Naive thymus-derived CD8-positive, alpha-beta T cell (primary cell): ENCODE data around the gene INTS11. TPM values are rescaled to one million over a fixed set of nuclear protein-coding genes. Genes with fewer than 3 reads are reported as not detected.

Experiments used
- ATAC-seq, 2 donors: fragments of 150-1000 bp; cut with Tn5 transposase in 1 of 2; sonication (Bioruptor Pico), chemical (Tn5 transposase) in 1 of 2; 1 replicate in 1 of 2; 2 replicates in 1 of 2; pipeline ENCODE4 v1.10.0; 2021; ENCODE audit warnings: mild to moderate bottlenecking in 2 of 2, moderate library complexity in 2 of 2
- POLR2A ChIA-PET: fragments of 350-600 bp; sonication (Branson Sonifier 250); formaldehyde crosslinking; loops from one replicate; lab custom pipeline; 2021; ENCODE audit warnings: antibody characterized with exemption; lab: Charles Lee
- DNase-seq, 10 donors: peaks; one replicate each; pipeline versions ENCODE4 v3.0.0 to v3.0.0-alpha.2; 2020 to 2022
- H3K27ac Mint-ChIP-seq, 10 donors: one replicate each; pipeline ENCODE4 v1.8.0; 2020 to 2022; ENCODE audit warnings: mild to moderate bottlenecking in 10 of 10, mixed read lengths in 10 of 10, moderate library complexity in 4 of 10, inconsistent platforms in 1 of 10
- H3K27me3 Mint-ChIP-seq, 5 donors: one replicate each; pipeline ENCODE4 v1.8.0; 2021 to 2022; ENCODE audit warnings: mixed read lengths in 5 of 5
- H3K36me3 Mint-ChIP-seq, 3 donors: one replicate each; pipeline ENCODE4 v1.8.0; 2020 to 2022; ENCODE audit warnings: mixed read lengths in 3 of 3, mild to moderate bottlenecking in 2 of 3, inconsistent platforms in 1 of 3
- H3K4me1 Mint-ChIP-seq, 4 donors: one replicate each; pipeline ENCODE4 v1.8.0; 2021 to 2022; ENCODE audit warnings: mixed read lengths in 4 of 4
- H3K4me3 Mint-ChIP-seq, 10 donors: one replicate each; pipeline ENCODE4 v1.8.0; 2020 to 2022; ENCODE audit warnings: mild to moderate bottlenecking in 10 of 10, mixed read lengths in 10 of 10, moderate library complexity in 6 of 10, inconsistent platforms in 1 of 10
- H3K9me3 Mint-ChIP-seq, 9 donors: one replicate each; pipeline ENCODE4 v1.8.0; 2020 to 2022; ENCODE audit warnings: mixed read lengths in 9 of 9, mild to moderate bottlenecking in 3 of 9, inconsistent platforms in 1 of 9, moderate library complexity in 1 of 9
- polyA plus RNA-seq, 3 donors: library from polyadenylated mRNA; unstranded; fragments of 300-500 nt; fragmentation: Illumina TruSeq; gene quantifications; one replicate each; pipeline ENCODE4 v1.2.3, GENCODE V29; 2021
- total RNA-seq, 8 experiments: library from RNA in 2 of 8; stranded (reverse) in 2 of 8; gene quantifications; one replicate each; pipeline ENCODE4 v1.2.3 and lab custom pipeline; 2021 to 2026

Gene INTS11
- total and polyA plus RNA-seq, 5 experiments from 2014 or later: 51.7 to 174 (median 65.1) TPM

DNA sequence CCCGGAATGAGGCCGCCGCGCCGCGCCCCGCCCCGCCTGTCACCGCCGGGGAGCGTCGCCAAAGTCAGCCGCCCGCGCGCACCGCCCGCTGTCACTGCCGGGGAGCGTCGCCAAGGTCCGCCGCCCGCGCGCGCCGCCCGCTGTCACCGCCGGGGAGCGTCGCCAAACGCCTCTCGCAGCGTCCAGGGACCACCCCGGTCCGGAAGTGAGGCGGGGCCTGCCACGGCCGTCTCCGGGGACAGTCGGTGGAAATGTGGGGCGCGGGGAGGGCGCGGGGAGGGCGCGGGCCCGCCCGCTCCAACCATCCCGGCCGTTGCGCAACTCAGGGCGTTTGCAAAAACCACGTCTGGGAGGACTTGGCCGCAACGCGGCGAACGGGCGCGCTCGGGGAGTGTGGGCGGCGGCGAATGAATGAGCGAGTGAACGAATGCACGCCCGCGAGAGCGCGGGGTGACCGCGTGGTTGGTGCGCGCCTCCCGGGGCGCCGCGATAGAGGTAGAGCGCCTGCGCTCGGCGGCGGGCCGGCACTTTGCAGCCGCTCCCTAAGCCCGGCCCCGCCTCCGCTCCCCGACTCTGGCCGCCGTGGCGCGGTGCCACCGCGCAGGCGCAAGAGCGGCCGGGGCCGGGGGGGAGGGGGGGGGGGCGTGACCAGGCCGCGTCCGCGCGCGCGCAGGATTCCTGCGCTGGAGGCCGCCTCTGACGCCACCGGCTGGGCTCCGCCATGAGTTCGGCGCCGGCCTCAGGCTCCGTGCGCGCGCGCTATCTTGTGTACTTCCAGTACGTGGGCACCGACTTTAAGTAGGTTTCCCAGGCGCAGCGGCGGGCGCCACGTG lies 16.3 kb downstream of the INTS11 start, which contains the start of the genes ACAP3 and PUSL1:
TSS of gene ACAP3 (minus strand) at position 8 of the 833 bp plus-strand sequence. CDS start 115 bp downstream, outside the sequence.
TSS of gene PUSL1 (plus strand) at position 675 of the 833 bp plus-strand sequence. CDS start at position 722, 47 bp downstream.
- peaks cover 8 to 26% (median 22%) of the 10 kb centered on the region in 4 donors for H3K4me1 Mint-ChIP-seq
- no peaks in the 10 kb centered on the region for H3K27me3 Mint-ChIP-seq
- DNase-seq (peak; percentile 83 to 95 (median 91)), ATAC-seq (peak; percentile 62 to 74)
- peak within 1 kb of the TSS; percentile 57 to 97 (median 91) for H3K27ac Mint-ChIP-seq
- H3K9me3 Mint-ChIP-seq: no peaks in the 10 kb centered on the region
- H3K36me3 Mint-ChIP-seq: peaks cover 0 to 5% (median 0%) of the 10 kb centered on the region in 3 donors
- POLR2A ChIA-PET: interaction anchor here (1.4 to 2.1 kb wide), 2 partner anchors 17 to 24 kb away, joined by 3 to 6 read pairs; no protein-coding TSS in a partner anchor
- H3K4me3 Mint-ChIP-seq: peak within 1 kb of the TSS; percentile 82 to 93 (median 88)

DNA sequence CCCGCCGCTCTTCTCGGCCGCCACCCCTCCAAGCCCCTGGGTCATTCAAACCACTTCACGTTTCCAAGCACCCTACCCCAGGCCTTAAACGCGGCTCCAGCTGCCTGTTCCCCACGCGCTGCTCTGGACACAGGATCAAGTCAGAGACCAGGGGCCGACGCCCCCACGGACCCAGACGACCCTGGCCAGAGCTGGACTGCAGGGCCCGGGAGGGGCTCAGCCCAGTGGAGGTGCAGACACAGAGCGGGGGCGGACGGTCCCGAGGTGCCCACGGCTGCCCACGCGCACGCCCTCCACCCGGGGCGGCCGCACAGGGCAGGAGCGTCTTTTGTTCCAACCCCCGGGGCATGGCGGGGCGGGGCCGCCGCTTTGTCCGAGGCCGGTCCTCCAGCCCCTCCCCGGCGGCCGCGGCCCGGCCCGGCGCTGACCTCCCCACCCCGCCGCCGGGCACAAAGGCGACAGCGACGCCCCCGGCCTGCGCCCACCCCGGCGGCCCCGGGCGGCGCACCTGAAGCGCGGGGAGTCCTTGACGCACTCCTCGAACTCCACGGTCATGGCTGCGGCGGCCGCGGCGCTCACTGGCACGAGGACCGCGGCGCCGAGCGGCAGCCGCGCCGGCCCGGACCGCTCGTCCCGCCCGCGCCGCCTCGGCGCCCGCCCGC lies 17.1 kb downstream of the INTS11 start:
- Mint-ChIP-seq H3K9me3 (no peaks in the 10 kb centered on the region), H3K36me3 (peaks cover 0 to 3% (median 0%) of the 10 kb centered on the region in 3 donors), H3K27ac (peak overlapping the region in 9 of 10 donors; percentile 57 to 97 (median 84)), H3K4me1 (peaks cover 6 to 26% (median 22%) of the 10 kb centered on the region in 4 donors), H3K4me3 (peak overlapping the region; percentile 82 to 90 (median 88)), H3K27me3 (no peaks in the 10 kb centered on the region)
- ATAC-seq: peak in 1 of 2 donors; percentile 2
- DNase-seq: peak in 1 of 10 donors; percentile 12
- POLR2A ChIA-PET: interaction anchor here (1.0 to 1.1 kb wide), 2 partner anchors 66 to 132 kb away, joined by 3 to 4 read pairs; no protein-coding TSS in a partner anchor

DNA sequence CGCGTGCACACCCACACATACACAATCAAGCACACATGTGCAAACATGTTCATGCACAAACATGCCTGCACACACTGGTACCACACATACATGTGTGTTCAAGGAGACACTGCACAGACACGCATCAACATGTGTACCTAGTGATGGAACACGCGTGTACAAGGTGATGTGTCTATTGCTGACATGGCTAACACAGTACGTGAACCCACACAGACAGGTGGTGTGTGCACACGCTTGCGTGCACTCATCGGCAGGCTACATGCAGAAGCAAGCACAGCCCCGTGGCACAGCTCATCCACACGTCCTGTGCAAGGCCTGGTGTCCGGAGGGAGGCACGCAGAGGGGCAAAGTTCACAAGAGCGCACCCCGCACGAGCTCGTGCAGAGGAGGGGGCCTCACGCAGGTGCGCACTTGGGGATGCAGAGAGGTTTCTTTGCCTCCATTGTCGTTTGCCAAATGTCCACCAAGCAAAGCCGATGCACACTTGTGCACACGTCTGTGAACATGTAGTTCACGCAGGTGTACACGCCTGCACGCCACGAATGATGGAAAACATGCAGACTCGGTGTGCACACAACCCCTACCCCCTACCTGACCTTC lies 17.7 kb downstream of the INTS11 start:
- no peaks in the 10 kb centered on the region for H3K27me3 Mint-ChIP-seq
- no peaks in the 10 kb centered on the region for H3K9me3 Mint-ChIP-seq
- peak in 1 of 10 donors; percentile 17 for DNase-seq
- peaks cover 0 to 3% (median 0%) of the 10 kb centered on the region in 3 donors for H3K36me3 Mint-ChIP-seq
- H3K27ac Mint-ChIP-seq: peak overlapping the region; percentile 57 to 97 (median 86)
- H3K4me1 Mint-ChIP-seq: peaks cover 6 to 27% (median 22%) of the 10 kb centered on the region in 4 donors
- peak overlapping the region; percentile 82 to 90 (median 88) for H3K4me3 Mint-ChIP-seq
- ATAC-seq: no peak
- POLR2A ChIA-PET: interaction anchor here (0.6 to 1.1 kb wide), 3 partner anchors 67 to 913 kb away, joined by 3 to 4 read pairs (median 3); no protein-coding TSS in a partner anchor

DNA sequence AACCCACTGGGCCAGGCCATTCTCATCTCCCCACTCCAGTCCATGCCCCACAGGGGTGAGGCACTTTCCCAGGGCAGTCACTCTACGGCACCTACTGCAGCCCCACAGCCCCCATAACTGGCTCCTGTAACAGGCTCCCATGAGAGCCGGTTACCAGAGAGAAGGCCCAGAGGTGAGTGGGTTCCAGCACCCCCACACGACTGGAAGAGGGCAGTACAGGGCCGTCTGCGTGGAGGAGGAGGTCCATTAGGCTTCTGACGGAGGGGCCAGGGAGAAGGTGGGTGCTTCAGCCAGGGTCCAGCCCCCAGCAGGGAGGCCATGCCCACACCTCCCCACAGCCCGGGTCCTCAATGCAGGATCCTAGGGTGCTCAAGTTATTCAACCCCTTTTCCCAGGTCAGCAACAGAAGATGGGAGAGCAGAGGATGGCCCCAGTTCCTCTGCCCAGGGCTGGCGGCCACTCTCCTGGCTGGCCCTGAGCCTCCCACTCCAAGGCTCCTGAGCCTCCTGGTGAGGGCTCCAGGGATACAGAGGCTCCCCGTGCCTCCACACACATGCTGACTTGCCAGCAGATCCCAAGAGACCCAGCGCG lies 18.3 kb downstream of the INTS11 start:
- Mint-ChIP-seq H3K36me3 (no peaks in the 10 kb centered on the region), H3K4me3 (peak overlapping the region; percentile 82 to 90 (median 88)), H3K27ac (peak overlapping the region; percentile 57 to 94 (median 89)), H3K9me3 (no peaks in the 10 kb centered on the region), H3K4me1 (peaks cover 6 to 28% (median 22%) of the 10 kb centered on the region in 4 donors), H3K27me3 (no peaks in the 10 kb centered on the region)
- POLR2A ChIA-PET: interaction anchor here (0.6 to 1.8 kb wide), 5 partner anchors 11 to 914 kb away, joined by 3 to 5 read pairs (median 3); partner anchors contain the start of gene AURKAIP1
- ATAC-seq: no peak
- peak in 1 of 10 donors; percentile 28 for DNase-seq

DNA sequence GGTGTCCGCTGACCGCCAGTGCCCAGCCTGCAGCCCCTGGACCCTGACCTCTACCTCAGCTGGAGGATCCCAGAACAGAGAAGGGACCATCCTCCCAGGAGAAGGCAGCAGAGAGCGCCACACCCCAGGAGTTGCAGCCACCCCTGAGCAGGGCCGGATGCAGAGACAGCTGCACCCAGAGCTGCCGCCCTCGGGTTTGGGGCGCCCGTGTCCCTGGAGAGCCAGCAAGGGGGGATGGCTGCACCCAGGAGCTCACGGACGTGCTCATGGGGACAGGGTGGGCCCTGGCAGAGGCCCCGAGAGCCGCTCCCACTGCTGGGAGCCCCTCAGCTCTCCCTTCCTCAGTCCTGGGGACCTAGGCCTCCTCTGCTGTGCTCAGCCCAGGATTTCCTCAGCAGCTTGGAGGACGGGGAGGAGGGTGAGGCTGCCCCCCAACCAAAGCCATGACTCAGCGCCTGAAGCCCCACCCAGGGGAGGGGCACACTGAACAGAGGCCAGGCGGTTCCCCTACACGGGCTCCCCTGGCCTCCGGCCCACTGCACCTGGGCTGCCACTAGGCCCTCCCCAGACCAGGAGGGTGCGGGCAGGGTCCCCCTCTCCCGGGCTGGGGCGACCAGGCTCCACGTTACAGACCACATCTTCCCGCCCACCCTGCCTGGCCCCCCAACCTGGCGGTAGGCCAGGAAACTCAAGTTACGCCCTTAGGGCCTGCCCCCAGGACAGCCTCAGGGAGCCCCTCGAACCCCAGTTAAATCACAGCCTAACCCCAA lies 19.0 kb downstream of the INTS11 start:
- Mint-ChIP-seq H3K27ac (peak overlapping the region; percentile 31 to 94 (median 88)), H3K9me3 (no peaks in the 10 kb centered on the region), H3K4me1 (peaks cover 6 to 25% (median 22%) of the 10 kb centered on the region in 4 donors), H3K36me3 (no peaks in the 10 kb centered on the region), H3K4me3 (peak overlapping the region; percentile 82 to 90 (median 88)), H3K27me3 (no peaks in the 10 kb centered on the region)
- ATAC-seq (peak; percentile 42 to 48), DNase-seq (peak; percentile 46 to 85 (median 64))
- POLR2A ChIA-PET: interaction anchor here (0.5 to 1.8 kb wide), 12 partner anchors 9 to 286 kb away, joined by 3 to 9 read pairs (median 4); partner anchors contain the start of gene AURKAIP1

DNA sequence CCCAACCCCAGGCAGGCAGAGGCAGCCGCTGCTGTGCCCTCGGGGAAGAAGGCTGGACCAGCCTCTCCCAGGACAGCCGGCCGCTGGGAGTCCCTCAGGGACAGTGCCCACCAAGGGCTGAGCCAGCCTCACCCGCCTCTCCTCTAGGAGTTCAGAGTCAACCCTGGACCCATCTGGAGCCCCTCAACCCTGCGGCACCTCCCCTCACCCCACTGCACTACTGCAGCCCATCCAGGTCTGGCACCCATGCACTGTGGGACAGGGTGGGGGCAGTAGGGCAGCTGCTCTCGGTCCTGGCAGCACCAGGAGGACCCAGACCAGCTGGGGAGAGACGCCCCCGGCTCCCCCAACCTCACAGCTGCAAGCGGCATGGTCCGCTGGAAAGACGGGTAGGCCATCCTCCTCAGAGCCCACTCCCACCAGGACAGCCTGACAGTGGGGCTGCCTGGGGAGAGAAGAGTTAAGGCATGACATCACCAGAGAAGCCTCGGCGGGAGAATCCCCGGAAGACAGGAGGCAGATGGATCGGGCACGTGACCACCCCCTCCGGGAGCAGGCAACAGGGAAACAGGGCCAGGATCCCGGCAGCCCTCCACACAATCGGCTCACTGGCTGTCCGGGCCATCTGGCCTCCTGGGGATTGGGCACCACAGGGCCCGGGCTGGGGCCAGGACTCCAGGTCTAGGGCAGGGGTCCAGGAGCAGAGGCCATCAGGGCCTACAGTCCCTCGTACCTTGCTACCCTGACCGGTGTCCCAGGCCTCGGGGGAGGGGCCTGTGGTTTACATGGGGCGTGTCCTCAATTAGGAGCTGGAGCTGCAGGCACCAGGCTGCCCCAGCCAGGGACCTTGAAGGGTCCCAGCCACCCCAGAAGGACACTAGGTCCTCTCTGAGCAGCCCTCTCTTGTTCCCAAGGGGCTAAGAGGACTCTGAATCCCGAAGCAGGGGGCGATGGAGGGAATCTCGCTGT lies 19.8 kb downstream of the INTS11 start:
- POLR2A ChIA-PET: interaction anchor here (0.5 to 1.8 kb wide), 10 partner anchors 10 to 198 kb away, joined by 3 to 6 read pairs (median 4); partner anchors contain the start of gene AURKAIP1
- H3K27ac Mint-ChIP-seq: peak overlapping the region in 7 of 10 donors; percentile 22 to 81 (median 52)
- no peaks in the 10 kb centered on the region for H3K9me3 Mint-ChIP-seq
- peaks cover 6 to 29% (median 22%) of the 10 kb centered on the region in 4 donors for H3K4me1 Mint-ChIP-seq
- H3K27me3 Mint-ChIP-seq: no peaks in the 10 kb centered on the region
- H3K36me3 Mint-ChIP-seq: no peaks in the 10 kb centered on the region
- DNase-seq (no peak), ATAC-seq (no peak)
- H3K4me3 Mint-ChIP-seq: peak overlapping the region; percentile 45 to 90 (median 86)

DNA sequence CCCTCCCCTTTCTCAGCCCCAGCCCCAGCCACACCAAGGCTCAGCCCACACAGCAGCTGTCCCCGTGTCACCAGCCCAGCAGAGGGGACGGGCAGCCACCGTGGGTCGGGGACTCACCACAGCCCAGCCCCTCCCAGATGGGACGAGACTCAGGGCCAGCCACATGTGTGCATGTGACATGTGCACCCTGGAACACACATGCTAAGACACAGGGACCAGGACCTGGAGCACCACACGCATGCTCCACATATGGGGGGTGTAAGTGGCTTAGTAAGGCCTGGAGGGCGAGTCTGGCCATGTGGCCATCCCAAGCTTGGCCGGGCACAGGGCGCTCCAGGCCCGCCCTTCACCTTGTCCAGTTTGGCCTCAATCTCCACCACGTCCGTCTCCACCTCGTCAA lies 20.7 kb downstream of the INTS11 start:
- POLR2A ChIA-PET: no interaction called here
- ATAC-seq (no peak), DNase-seq (no peak)
- Mint-ChIP-seq H3K4me3 (no peak overlapping the region), H3K27me3 (no peaks in the 10 kb centered on the region), H3K4me1 (peaks cover 6 to 29% (median 22%) of the 10 kb centered on the region in 4 donors), H3K27ac (no peak overlapping the region), H3K9me3 (no peaks in the 10 kb centered on the region), H3K36me3 (no peaks in the 10 kb centered on the region)

DNA sequence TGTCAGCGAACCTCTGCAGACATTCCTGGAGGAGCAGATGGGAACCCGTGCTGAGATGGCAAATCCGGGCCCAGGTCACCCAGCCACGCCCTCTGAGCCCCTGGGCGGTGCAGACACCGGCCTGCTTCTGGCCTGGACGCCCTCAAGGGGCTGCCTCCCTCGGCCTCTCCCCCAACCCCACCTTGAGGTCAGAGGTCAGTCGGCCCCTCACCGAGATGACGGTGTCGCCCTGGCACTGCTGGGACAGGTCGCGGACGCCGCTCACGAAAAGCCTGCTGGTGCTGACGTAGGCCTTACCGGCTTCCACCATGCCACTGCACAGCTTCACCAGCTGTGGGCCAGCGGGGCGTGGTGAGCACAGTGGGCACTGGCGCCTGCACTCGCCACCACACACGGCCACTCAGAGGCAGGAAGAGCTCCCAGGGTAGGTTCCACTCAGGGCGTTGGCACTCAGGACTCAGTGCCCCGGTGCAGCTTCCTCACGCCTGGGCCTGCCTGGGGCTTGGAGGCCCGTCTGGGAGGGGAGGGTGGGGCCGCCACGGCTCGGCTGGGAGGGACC lies 21.4 kb downstream of the INTS11 start:
- Mint-ChIP-seq H3K4me1 (peaks cover 6 to 29% (median 22%) of the 10 kb centered on the region in 4 donors), H3K27ac (no peak overlapping the region), H3K9me3 (no peaks in the 10 kb centered on the region), H3K27me3 (no peaks in the 10 kb centered on the region), H3K36me3 (no peaks in the 10 kb centered on the region), H3K4me3 (no peak overlapping the region)
- ATAC-seq (no peak), DNase-seq (no peak)
- POLR2A ChIA-PET: no interaction called here

DNA sequence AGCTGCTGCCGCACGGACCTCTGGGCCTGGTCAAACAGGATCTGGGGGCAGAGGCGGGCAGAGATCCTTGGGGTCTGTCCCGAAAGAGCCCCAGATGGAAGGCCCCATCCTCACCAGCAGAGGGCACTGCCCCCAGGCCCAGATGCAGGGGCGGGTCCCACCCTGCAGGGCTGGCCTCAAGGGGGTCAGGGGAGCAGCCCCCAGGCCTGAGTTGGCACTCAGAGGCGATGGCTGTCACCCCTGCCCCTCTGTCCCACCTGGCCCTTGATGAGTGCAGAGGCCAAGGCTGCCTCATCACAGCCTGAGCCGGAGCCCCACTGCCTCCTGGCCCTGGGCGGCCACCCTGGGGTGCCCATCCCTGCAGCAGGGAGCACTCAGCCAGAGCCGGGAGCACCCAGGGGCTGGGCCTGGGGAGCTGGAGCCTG lies 22.4 kb downstream of the INTS11 start:
- DNase-seq (no peak), ATAC-seq (no peak)
- no peaks in the 10 kb centered on the region for H3K27me3 Mint-ChIP-seq
- no peaks in the 10 kb centered on the region for H3K36me3 Mint-ChIP-seq
- H3K9me3 Mint-ChIP-seq: no peaks in the 10 kb centered on the region
- POLR2A ChIA-PET: no interaction called here
- H3K4me1 Mint-ChIP-seq: peaks cover 6 to 27% (median 21%) of the 10 kb centered on the region in 4 donors
- H3K27ac Mint-ChIP-seq: no peak overlapping the region
- H3K4me3 Mint-ChIP-seq: no peak overlapping the region

DNA sequence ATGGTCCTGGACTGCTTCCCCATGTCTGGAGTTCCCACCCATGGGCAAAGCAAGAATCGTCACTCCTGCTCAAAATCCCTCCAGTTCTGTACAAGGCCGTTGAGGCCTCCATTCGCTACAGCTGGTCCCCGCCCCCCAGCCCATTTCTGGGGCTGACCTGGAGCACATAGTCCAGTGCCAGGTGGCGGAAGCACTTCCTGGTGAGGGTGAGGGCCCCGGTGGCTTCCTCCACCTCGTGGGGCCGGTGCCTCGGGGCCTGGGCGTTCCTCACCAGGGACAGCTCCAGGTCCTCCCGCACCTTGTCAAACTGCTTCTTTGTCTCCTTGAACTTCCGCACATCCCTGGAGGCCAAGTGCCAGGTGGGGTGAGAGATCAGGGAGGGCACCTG lies 24.1 kb downstream of the INTS11 start:
- Mint-ChIP-seq H3K27ac (peak overlapping the region in 1 of 10 donors; percentile 53), H3K4me3 (no peak overlapping the region), H3K27me3 (no peaks in the 10 kb centered on the region), H3K4me1 (peaks cover 2 to 12% (median 4%) of the 10 kb centered on the region in 4 donors), H3K9me3 (no peaks in the 10 kb centered on the region), H3K36me3 (no peaks in the 10 kb centered on the region)
- POLR2A ChIA-PET: interaction anchor here (0.7 kb wide), 1 partner anchor 24 kb away, joined by 3 read pairs; no protein-coding TSS in a partner anchor
- DNase-seq (no peak), ATAC-seq (no peak)
